ENCODE measurements around the gene PLXND1.

The PLXND1 gene

GRCh38 chr3:129526121-129526900 lies 80.2 kb downstream of the PLXND1 start:
- no peak for DNase-seq
- H3K27me3 ChIP-seq: no peaks in the 10 kb centered on the region
- intact Hi-C loops (cut with DNase I; ENCODE audit: low total_unique reads): no loop called here
- no peak for TF ChIP-seq CTCF (IDR thresholded peaks at IDR 0.05)
- H3K4me1 ChIP-seq: peaks cover 0 to 10% (median 5%) of the 10 kb centered on the region in 4 donors
- no peaks in the 10 kb centered on the region for H3K36me3 ChIP-seq
- H3K27ac ChIP-seq: no peak overlapping the region
- no peaks in the 10 kb centered on the region for H3K9me3 ChIP-seq
- H3K4me3 ChIP-seq: no peak overlapping the region

- intact Hi-C loops (cut with DNase I; ENCODE audit: low total_unique reads): no loop called here
- Histone ChIP-seq H3K36me3 (peaks cover 0 to 8% (median 0%) of the 10 kb centered on the region in 3 donors), H3K4me1 (peaks cover 0 to 10% (median 5%) of the 10 kb centered on the region in 4 donors), H3K27ac (no peak overlapping the region), H3K9me3 (no peaks in the 10 kb centered on the region), H3K4me3 (no peak overlapping the region), H3K27me3 (no peaks in the 10 kb centered on the region)
- no peak for DNase-seq
- no peak for TF ChIP-seq CTCF (IDR thresholded peaks at IDR 0.05)
Measured at GRCh38 chr3:129525341-129525968, 81.0 kb downstream of the PLXND1 start.

- Histone ChIP-seq H3K27ac (no peak overlapping the region), H3K4me1 (no peaks in the 10 kb centered on the region), H3K9me3 (no peaks in the 10 kb centered on the region), H3K27me3 (no peaks in the 10 kb centered on the region), H3K4me3 (no peak overlapping the region), H3K36me3 (peaks cover 0 to 20% (median 12%) of the 10 kb centered on the region in 3 donors)
- TF ChIP-seq CTCF (IDR thresholded peaks at IDR 0.05): no peak
- intact Hi-C loops (cut with DNase I; ENCODE audit: low total_unique reads): no loop called here
- DNase-seq: no peak
Measured at GRCh38 chr3:129524081-129524480, 82.4 kb downstream of the PLXND1 start.

GRCh38 chr3:129522953-129523352 lies 83.5 kb downstream of the PLXND1 start:
- intact Hi-C loops (cut with DNase I; ENCODE audit: low total_unique reads): no loop called here
- no peak for DNase-seq

GRCh38 chr3:129521611-129522010 lies 84.9 kb downstream of the PLXND1 start:
- Histone ChIP-seq H3K4me3 (no peak overlapping the region), H3K27me3 (no peaks in the 10 kb centered on the region), H3K9me3 (no peaks in the 10 kb centered on the region), H3K4me1 (no peaks in the 10 kb centered on the region), H3K36me3 (peaks cover 0 to 45% (median 27%) of the 10 kb centered on the region in 3 donors), H3K27ac (no peak overlapping the region)
- DNase-seq: no peak
- TF ChIP-seq CTCF (IDR thresholded peaks at IDR 0.05): no peak
- intact Hi-C loops (cut with DNase I; ENCODE audit: low total_unique reads): no loop called here

More at GRCh38 chr3:129522953-129523352, 83.5 kb downstream of the PLXND1 start:
- no peak overlapping the region for H3K4me3 ChIP-seq
- H3K9me3 ChIP-seq: no peaks in the 10 kb centered on the region
- no peak for TF ChIP-seq CTCF (IDR thresholded peaks at IDR 0.05)
- no peaks in the 10 kb centered on the region for H3K27me3 ChIP-seq
- H3K27ac ChIP-seq: no peak overlapping the region
- peaks cover 0 to 31% (median 21%) of the 10 kb centered on the region in 3 donors for H3K36me3 ChIP-seq
- no peaks in the 10 kb centered on the region for H3K4me1 ChIP-seq
